Tibial nerve (tissue), 4 donors: Measurements from ENCODE around the gene ASXL2. TPM values are rescaled to one million over a fixed set of nuclear protein-coding genes. Genes with fewer than 3 reads are reported as not detected.

Source experiments
- DNase-seq, 2 donors: peaks; one replicate each; pipeline ENCODE4 v3.0.0-alpha.2; 2019; ENCODE audit warnings: low spot score in 2 of 2
- H3K27ac ChIP-seq, 4 donors: fragments of 200-600 bp; sonication (generic) in 3 of 4; one replicate each; pipeline ENCODE4 v1.5.1; 2017 to 2019; ENCODE audit warnings: mild to moderate bottlenecking in 1 of 4
- H3K27me3 ChIP-seq, 2 donors: fragments of 200-600 bp; sonication (generic) in 1 of 2; one replicate each; pipeline versions ENCODE4 v1.5.1 to v1.6.0; 2017 to 2019
- H3K36me3 ChIP-seq, 3 donors: fragments of 200-600 bp; sonication (generic); one replicate each; pipeline ENCODE4 v1.5.1; 2018 to 2019
- H3K4me1 ChIP-seq, 4 donors: fragments of 200-600 bp; sonication (generic) in 3 of 4; one replicate each; pipeline ENCODE4 v1.5.1; 2017 to 2019
- H3K4me3 ChIP-seq, 4 donors: fragments of 200-600 bp; sonication (generic) in 3 of 4; one replicate each; pipeline ENCODE4 v1.5.1; 2017 to 2019; ENCODE audit warnings: mild to moderate bottlenecking in 1 of 4, moderate library complexity in 1 of 4
- H3K9me3 ChIP-seq, 4 donors: fragments of 200-600 bp; sonication (generic) in 3 of 4; one replicate each; pipeline ENCODE4 v1.5.1; 2017 to 2019
- CTCF ChIP-seq, 5 experiments: fragments of 200-600 bp in 3 of 5; fragments of 450-650 bp in 2 of 5; sonication (generic) in 3 of 5; IDR thresholded peaks; one replicate each; pipeline ENCODE4 v1.5.1; 2016 to 2019; ENCODE audit warnings: antibody characterized with exemption in 5 of 5, mild to moderate bottlenecking in 3 of 5, moderate library complexity in 2 of 5
- EP300 ChIP-seq, 2 donors: sonication (generic); formaldehyde crosslinking; IDR thresholded peaks; one replicate each; pipeline ENCODE4 v1.6.1; 2017; ENCODE audit warnings: antibody characterized with exemption in 2 of 2, mild to moderate bottlenecking in 1 of 2
- POLR2A ChIP-seq, 2 donors: fragments of 450-650 bp; IDR thresholded peaks; one replicate each; pipeline ENCODE4 v1.6.1; 2017; ENCODE audit warnings: antibody characterized with exemption in 2 of 2, mild to moderate bottlenecking in 2 of 2, moderate library complexity in 2 of 2
- WGBS, 2 donors: methylation state at CpG; one replicate each; pipeline ENCODE4 v1.1.5; 2018; 5-methylcytosine and 5-hydroxymethylcytosine counted together
- total RNA-seq, 4 donors: library from RNA; depleted of rRNA; stranded (reverse); fragments of >200 nt; gene quantifications; one replicate each; pipeline ENCODE4 v1.1.0, GENCODE V29; 2016

ASXL2 gene
- total RNA-seq, 4 donors from 2014 or later = 13.2 to 21.2 (median 16.5) TPM

- Histone ChIP-seq H3K4me3 (no peak overlapping the region), H3K27ac (no peak overlapping the region), H3K9me3 (no peaks in the 10 kb centered on the region), H3K4me1 (peaks cover 0 to 20% (median 0%) of the 10 kb centered on the region in 4 donors), H3K36me3 (peaks cover 0 to 44% (median 0%) of the 10 kb centered on the region in 3 donors), H3K27me3 (no peaks in the 10 kb centered on the region)
- no peak for DNase-seq
- TF ChIP-seq EP300 (IDR thresholded peaks at IDR 0.05) (no peak), CTCF (IDR thresholded peaks at IDR 0.05) (no peak), POLR2A (IDR thresholded peaks at IDR 0.05) (no peak)
- 86% methylated on average over 2 of the region's 2 CpGs for WGBS, 2 donors
Measured at GRCh38 chr2:25805987-25806386, 72.3 kb downstream of the ASXL2 start.

GRCh38 chr2:25804338-25804737 lies 73.9 kb downstream of the ASXL2 start:
- no peak overlapping the region for H3K4me3 ChIP-seq
- no peak for TF ChIP-seq EP300 (IDR thresholded peaks at IDR 0.05)

GRCh38 chr2:25799301-25799700 lies 79.0 kb downstream of the ASXL2 start:
- no peaks in the 10 kb centered on the region for H3K9me3 ChIP-seq
- no peak for TF ChIP-seq EP300 (IDR thresholded peaks at IDR 0.05)
- TF ChIP-seq POLR2A (IDR thresholded peaks at IDR 0.05) = no peak
- TF ChIP-seq CTCF (IDR thresholded peaks at IDR 0.05) = no peak
- no peak overlapping the region for H3K4me3 ChIP-seq
- peaks cover 0 to 10% (median 0%) of the 10 kb centered on the region in 4 donors for H3K4me1 ChIP-seq
- H3K27me3 ChIP-seq = no peaks in the 10 kb centered on the region
- no peak overlapping the region for H3K27ac ChIP-seq
- H3K36me3 ChIP-seq = peaks cover 0 to 56% (median 0%) of the 10 kb centered on the region in 3 donors
- DNase-seq = no peak
- WGBS, 2 donors = 98 to 100% methylated on average over 1 of the region's 1 CpG

More at GRCh38 chr2:25804338-25804737, 73.9 kb downstream of the ASXL2 start:
- H3K9me3 ChIP-seq = no peaks in the 10 kb centered on the region
- no peaks in the 10 kb centered on the region for H3K27me3 ChIP-seq
- H3K4me1 ChIP-seq = peaks cover 0 to 20% (median 0%) of the 10 kb centered on the region in 4 donors
- DNase-seq = no peak
- peaks cover 0 to 41% (median 0%) of the 10 kb centered on the region in 3 donors for H3K36me3 ChIP-seq
- H3K27ac ChIP-seq = no peak overlapping the region
- 96 to 98% methylated on average over 3 of the region's 3 CpGs for WGBS, 2 donors

- WGBS, 2 donors = 63 to 77% methylated on average over 5 of the region's 5 CpGs
- Histone ChIP-seq H3K4me3 (no peak overlapping the region), H3K36me3 (peaks cover 0 to 46% (median 0%) of the 10 kb centered on the region in 3 donors), H3K27me3 (no peaks in the 10 kb centered on the region), H3K4me1 (peaks cover 0 to 10% (median 0%) of the 10 kb centered on the region in 4 donors), H3K9me3 (no peaks in the 10 kb centered on the region), H3K27ac (no peak overlapping the region)
- TF ChIP-seq CTCF (IDR thresholded peaks at IDR 0.05) = no peak
- no peak for TF ChIP-seq POLR2A (IDR thresholded peaks at IDR 0.05)
- no peak for TF ChIP-seq EP300 (IDR thresholded peaks at IDR 0.05)
- DNase-seq = no peak
Measured at GRCh38 chr2:25797620-25798488, 80.4 kb downstream of the ASXL2 start.

GRCh38 chr2:25794544-25795276 lies 83.6 kb downstream of the ASXL2 start:
- Histone ChIP-seq H3K9me3 (no peaks in the 10 kb centered on the region), H3K36me3 (peaks cover 0 to 43% (median 0%) of the 10 kb centered on the region in 3 donors), H3K4me1 (peaks cover 0 to 10% (median 0%) of the 10 kb centered on the region in 4 donors), H3K27me3 (no peaks in the 10 kb centered on the region), H3K27ac (peak overlapping the region in 1 of 4 donors; percentile 35), H3K4me3 (no peak overlapping the region)
- no peak for DNase-seq
- no peak for TF ChIP-seq EP300 (IDR thresholded peaks at IDR 0.05)
- 81 to 88% methylated on average over 4 of the region's 4 CpGs for WGBS, 2 donors
